Stimulated activated CD8-positive, alpha-beta memory T cell treated with anti-CD3 and anti-CD28 coated beads, Interleukin-7, amount 100 ng/mL, for 48 hours (primary cell): ENCODE measurements around the gene WDR46.
A peak's percentile ranks its signal among the peaks of the same experiment; 100 is the strongest.
"Not testable (repeated sequence)": the region's sequence is repeated elsewhere in the genome, so short reads cannot be mapped to it uniquely, and the experiment has no call there.

ENCODE experiments used
- DNase-seq, 2 donors: peaks; one replicate each; pipeline ENCODE4 v3.0.0-alpha.2; 2020; ENCODE audit warnings: low read depth in 1 of 2; ENCODE audit errors: extremely low read depth in 1 of 2

The WDR46 gene

GRCh38 chr6:33271468-33272274 lies 17.4 kb downstream of the WDR46 start, which contains the start of the genes RPS18 and VPS52:
RPS18 (plus strand) TSS chr6:33272075; CDS start chr6:33272120, 45 bp downstream.
VPS52 (minus strand) TSS chr6:33271876; CDS start chr6:33271675, 201 bp downstream.
- peak; percentile 72 to 89 for DNase-seq

DNA sequence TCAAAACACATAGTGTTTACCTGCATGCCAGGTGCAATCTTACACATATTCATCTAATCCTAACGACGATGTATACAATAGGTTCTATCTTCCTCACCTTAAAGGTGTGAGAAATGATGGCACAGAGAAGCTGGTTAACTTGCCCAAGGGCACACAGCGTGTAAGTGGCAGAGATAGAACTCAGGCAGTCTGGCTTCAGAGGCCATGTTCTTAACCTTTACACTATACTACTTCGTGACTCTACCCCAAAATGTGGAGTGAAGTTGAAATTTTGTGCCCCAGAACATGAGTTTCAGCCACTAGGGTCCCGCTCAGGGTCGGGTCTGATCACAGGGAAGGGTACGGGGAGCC lies 17.9 kb downstream of the WDR46 start:
- DNase-seq, result no peak

- DNase-seq, result no peak
Observed at GRCh38 chr6:33264015-33264414, 25.0 kb downstream of the WDR46 start.

DNA sequence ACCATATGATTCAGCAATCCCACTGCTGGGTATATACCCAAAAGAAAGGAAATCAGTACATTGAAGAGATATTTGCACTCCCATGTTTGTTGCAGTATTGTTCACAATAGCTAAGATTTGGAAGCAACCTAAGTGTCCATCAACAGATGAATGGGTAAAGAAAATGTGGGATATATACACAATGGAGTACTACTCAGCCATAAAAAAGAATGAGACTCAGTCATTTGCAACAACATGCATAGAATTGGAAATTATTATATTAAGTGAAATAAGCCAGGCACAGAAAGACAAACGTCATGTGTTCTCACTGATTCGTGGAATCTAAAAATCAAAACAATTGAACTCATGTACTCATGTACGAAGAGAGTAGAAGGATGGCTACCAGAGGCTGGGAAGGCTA lies 26.5 kb downstream of the WDR46 start:
- not testable (repeated sequence) for DNase-seq

- no peak for DNase-seq
Observed at GRCh38 chr6:33259032-33259431, 30.0 kb downstream of the WDR46 start.

DNA sequence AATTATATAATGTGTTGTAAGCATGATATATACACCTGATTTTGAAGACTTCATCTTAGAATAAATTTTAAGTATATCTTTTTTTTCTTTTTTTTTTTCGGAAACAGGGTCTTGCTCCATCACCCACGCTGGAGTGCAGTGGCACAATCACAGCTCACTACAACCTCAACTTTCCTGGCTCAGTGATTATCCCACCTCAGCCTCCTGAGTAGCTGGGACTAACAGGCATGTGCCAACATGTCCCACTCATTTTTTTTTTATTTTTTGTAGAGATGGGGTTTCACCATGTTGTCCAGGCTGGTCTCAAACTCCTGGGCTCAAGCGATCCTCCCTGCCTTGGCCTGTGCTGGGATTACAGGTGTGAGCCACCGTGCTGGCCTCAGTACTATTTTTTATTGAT lies 34.4 kb downstream of the WDR46 start:
- no peak for DNase-seq

- no peak for DNase-seq
Observed at GRCh38 chr6:33252759-33253158, 36.3 kb downstream of the WDR46 start.

DNA sequence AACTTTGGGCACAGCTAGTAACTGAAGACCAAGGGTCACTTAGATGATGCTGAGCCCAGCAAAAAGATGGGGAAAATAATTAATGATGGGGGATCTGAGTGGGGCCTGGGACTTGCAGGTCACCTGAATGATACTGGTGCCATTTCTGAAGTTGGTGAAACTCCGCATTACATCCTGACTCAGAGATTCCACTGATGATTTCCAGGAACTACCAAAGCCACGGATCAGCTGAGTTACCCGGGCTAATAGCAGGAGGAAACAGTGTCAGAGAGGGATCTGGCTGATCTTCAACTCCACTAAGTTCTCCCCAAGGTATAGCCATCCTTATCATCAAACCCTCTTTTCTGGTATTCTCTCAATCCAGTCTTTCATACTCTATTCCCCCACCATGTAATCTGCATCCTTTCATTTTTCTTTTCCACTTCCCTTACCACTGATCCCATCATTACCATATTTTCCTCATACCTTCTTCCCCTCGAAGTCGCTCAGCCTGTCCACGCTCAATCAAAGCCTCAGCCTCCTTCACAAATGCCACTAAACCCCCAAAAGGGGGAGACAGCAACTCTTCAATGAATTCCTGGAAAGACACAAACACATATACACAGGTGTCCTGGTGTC lies 37.5 kb downstream of the WDR46 start:
- no peak for DNase-seq

- DNase-seq, result no peak
Observed at GRCh38 chr6:33250731-33251130, 38.3 kb downstream of the WDR46 start.

GRCh38 chr6:33249732-33250630 lies 39.1 kb downstream of the WDR46 start:
- DNase-seq, result no peak

- peak; percentile 89 to 98 for DNase-seq
Observed at GRCh38 chr6:33248932-33249731, 39.9 kb downstream of the WDR46 start.

GRCh38 chr6:33248643-33248931 lies 40.5 kb downstream of the WDR46 start:
- DNase-seq, result no peak

GRCh38 chr6:33247977-33248642 lies 40.9 kb downstream of the WDR46 start:
- DNase-seq, result peak; percentile 75 to 88

GRCh38 chr6:33243476-33243875 lies 45.6 kb downstream of the WDR46 start:
- DNase-seq, result no peak

- DNase-seq, result no peak
Observed at GRCh38 chr6:33241968-33242367, 47.1 kb downstream of the WDR46 start.

DNA sequence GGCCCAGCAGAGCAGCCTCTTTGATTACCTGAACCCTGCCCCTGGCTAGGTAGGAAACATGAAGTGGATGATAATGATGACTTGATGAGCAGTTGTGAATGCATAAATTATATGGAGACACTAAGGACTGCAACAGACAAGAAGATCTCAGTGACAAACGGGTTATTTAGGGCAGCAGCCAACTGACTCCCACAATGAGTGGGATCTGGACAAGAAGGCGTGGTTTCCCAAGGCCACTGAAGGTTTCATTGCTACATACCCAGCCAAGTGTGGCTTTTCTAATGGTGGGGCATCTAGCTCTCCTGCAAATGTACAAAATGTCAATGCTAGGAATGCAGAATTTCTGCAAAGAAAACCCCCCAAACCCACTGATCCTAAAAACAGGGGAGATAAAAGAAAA lies 51.3 kb downstream of the WDR46 start:
- DNase-seq, result no peak

DNA sequence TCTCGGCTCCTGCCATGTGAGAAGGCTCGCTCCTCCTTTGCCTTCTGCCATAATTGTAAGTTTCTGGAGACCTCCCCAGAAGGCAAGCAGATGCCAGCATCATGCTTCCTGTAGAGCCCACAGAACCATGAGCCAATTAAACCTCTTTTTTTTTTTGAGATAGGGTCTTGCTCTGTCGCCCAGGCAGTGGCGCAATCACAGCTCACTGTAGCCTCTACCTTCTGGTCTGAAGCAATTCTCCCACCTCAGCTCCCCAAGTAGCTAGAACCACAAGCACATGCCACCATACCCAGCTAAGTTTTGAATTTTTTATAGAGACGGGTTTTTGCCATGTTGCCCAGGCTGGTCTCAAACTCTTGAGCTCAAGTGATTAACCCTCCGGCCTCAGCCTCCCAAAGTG lies 52.2 kb downstream of the WDR46 start:
- DNase-seq, result no peak

DNA sequence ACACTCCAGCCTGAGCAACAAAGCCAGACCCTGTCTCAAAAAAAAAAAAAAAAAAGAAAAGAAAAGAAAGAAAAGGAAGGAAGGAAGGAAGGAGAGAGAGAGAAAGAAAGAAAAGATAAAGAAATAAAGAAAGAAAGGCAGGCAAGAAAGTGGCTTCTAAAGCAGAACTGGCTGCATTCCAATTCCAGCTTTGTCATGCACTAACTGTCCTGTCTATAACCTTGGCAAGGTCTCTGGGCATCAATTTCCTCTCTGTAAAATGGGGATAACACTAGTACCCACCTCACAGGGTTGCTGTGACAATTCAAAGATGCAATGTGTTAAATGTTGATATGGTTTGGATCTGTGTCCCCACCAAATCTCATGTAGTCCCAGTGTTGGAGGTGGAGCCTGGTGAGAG lies 52.7 kb downstream of the WDR46 start:
- no peak for DNase-seq

- no peak for DNase-seq
Observed at GRCh38 chr6:33235221-33235634, 53.8 kb downstream of the WDR46 start.
